ENCODE measurements around the gene CEP170B.
"Not testable (repeated sequence)": the region's sequence is repeated elsewhere in the genome, so short reads cannot be mapped to it uniquely, and the experiment has no call there.

Gene CEP170B

DNA sequence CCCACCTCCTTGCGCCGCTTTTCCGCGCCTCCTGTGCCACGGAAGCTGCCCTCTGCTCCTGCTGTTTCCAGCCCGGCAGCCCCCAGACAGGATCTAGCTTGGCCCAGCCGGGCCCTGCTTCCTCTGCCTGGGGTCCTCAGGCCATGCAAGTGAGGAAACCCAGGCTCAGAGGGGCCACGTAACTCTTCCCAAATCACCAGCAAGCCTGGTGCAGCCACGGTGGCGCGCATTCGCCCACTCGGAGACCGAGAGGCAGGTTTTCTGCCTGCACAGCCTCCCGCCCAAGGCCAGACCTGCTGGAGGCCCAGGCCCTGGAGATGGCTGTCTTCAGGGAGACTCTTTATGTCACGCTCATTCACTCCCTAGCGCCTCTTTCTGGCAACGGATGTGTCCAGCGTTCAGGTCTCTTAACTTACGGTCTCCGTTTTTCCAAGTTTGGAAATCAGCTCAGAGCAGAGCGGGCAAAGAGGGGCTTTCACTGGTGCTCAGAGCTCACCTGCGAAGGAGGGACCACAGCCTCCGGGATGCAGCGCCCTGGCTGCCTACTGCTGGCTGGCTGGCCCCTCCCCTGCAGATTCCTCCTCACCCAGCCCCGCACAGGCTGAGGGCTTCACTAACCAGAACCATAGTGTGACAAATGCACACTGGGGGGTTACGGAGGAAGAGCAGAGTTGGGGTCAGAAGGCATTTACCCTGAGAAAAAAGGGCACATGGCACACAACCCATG lies 20.6 kb upstream of the CEP170B start:
- no peak for DNase-seq

- DNase-seq, result no peak
Observed at GRCh38 chr14:104845033-104845666, 19.9 kb upstream of the CEP170B start.

- DNase-seq, result no peak
Observed at GRCh38 chr14:104845834-104846441, 19.1 kb upstream of the CEP170B start.

DNA sequence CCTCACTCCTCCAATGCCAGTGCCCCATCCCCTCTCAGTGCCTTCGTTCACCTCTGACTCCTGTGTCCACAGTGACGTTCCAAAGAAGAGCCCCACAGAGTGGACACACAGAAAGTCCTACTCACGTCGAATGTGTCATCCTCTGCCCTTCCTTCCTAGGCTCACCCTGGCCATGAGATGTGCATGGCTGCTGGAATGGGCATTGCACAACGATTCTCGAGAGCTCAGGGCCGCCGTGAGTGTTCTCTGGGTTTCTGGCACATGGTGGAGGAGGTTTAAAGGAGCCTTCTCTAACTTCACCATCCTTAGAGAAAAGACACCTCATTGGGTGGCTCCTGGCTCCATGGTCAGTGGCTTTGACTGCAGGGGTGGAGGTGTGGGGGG lies 12.8 kb upstream of the CEP170B start:
- no peak for DNase-seq

GRCh38 chr14:104855532-104856090 lies 9.5 kb upstream of the CEP170B start:
- no peak for DNase-seq

DNA sequence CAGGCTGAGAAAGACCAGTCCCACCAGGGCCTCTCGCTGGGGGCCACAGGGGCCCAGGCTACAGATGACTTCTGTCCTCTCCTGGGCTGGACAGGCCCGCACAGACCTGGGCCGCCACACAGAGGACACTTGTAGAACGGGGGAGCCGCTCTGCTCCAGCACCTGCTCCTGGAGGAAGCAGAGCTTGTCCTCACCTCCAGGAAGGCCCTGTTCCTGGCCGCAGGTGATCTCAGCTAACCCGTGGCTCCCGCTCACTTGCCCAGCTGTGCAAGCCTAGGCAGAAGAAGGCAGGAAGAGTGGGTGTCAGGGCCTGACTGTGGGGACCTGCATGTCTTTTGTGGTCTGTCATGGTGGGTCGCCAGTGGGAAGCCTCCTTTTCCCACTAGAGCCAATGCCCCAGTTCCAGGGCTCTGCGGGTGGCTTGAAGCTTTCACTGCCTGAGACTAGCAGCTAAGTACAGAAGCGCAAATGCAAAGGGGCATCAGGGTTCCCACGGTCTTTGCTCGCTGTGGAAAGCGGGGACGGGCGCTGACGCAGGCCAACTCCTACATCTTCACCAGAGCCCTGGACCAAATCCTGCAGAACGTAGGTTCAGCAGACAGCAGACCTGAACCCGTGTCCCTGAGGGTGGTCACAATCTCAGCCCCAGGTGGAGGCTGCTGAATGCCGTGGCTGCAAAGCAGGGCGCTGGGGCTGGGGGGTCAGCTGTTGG lies 8.8 kb upstream of the CEP170B start:
- DNase-seq, result no peak

- DNase-seq, result no peak
Observed at GRCh38 chr14:104856869-104857860, 7.9 kb upstream of the CEP170B start.

DNA sequence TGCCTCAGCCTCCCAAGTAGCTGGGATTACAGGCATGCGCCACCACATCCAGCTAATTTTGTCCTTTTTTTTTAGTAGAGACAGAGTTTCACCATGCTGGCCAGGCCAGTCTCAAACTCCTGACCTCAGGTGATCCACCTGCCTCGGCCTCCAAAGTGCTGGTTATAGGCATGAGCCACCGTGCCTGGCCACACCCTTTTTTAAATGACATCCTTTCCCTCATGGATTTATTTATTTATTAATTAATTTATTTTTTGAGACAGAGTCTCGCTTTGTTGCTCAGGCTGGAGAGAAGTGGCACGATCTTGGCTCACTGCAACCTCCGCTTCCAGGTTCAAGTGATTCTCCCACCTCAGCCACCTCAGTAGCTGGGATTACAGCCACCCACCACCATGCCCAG lies 7.1 kb upstream of the CEP170B start:
- DNase-seq, result not testable (repeated sequence)

- no peak for DNase-seq
Observed at GRCh38 chr14:104858811-104859426, 6.1 kb upstream of the CEP170B start.

DNA sequence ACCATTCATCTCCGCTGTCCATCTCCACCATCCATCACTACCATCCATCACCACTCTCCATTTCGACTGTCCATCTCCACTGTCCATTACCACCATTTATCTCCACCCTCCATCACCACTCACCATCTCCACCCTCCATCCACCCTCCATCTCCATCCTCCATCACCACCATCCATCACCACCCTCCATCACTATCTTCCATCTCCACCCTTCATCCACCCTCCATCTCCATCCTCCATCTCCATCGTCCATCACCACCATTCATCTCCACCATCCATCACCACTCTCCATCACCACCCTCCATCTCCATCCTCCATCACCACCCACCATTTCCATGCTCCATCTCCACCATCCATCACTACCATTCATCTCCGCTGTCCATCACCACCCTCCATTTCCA lies 5.2 kb upstream of the CEP170B start:
- no peak for DNase-seq

DNA sequence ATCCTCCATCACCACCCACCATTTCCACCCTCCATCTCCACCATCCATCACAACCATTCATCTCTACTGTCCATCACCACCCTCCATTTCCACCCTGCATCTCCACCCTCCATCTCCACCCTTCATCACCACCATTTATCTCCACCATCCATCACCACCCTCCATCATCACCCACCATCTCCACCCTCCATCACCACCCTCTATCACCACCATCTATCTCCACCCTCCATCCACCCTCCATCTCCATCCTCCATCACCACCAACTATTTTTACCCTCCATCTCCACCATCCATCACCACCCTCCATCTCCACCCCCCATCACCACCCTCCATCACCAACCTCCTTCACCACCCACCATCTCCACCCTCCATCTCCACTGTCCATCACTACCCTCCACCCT lies 4.7 kb upstream of the CEP170B start:
- DNase-seq, result no peak

DNA sequence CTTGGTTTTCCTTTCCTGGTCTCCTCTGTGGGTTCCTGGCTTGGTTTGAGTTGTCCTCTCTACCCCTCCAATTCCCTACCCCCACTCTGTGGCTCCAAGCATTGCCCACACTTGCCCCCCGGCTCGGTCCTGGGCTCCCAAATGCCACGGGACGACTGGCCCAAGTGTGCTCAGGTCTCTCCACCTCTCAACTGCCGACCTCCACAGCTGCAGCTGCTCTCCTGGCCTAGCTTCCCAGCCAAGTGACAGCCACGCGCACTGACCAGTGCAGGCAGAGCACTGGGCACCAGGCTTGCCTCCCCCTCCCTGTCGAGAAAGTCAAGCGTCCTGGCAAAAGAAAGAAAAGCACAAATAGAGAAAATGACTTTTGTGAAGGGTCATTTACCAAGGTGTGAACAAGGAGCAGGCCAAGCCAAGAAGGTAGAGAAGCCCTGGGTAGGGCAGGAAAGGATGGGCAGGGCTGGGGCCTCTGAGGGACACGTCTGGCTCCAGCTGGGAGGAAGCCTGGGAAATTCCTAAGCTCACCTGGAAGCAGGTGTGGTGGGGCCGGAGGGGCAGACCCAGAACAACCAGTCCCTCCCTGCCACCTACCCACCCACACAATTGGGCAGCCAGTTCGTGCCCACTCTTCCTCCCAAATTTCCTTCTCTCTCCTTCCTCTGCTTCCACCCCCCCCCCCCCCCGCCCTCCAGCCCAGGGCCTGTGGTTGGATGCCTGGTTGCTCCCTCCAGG lies 1.8 kb upstream of the CEP170B start:
- DNase-seq, result no peak

DNA sequence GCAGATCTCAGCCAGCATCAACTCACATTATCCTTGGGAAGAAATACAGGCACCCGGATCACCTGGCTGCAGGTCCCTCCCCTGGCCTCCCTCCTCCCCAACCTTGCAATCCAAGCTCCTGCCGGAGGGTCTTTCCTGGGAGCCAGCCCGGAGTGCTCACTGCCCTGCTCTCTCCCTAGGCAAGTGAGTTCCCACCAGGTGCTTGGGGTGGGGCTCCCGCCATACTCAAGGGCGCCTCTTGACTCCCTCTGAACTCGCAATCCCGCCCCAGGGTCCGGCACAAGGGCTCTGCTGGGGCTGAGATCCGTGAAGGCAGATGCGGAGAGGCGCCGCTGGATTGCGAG lies 1.2 kb upstream of the CEP170B start:
- no peak for DNase-seq

DNA sequence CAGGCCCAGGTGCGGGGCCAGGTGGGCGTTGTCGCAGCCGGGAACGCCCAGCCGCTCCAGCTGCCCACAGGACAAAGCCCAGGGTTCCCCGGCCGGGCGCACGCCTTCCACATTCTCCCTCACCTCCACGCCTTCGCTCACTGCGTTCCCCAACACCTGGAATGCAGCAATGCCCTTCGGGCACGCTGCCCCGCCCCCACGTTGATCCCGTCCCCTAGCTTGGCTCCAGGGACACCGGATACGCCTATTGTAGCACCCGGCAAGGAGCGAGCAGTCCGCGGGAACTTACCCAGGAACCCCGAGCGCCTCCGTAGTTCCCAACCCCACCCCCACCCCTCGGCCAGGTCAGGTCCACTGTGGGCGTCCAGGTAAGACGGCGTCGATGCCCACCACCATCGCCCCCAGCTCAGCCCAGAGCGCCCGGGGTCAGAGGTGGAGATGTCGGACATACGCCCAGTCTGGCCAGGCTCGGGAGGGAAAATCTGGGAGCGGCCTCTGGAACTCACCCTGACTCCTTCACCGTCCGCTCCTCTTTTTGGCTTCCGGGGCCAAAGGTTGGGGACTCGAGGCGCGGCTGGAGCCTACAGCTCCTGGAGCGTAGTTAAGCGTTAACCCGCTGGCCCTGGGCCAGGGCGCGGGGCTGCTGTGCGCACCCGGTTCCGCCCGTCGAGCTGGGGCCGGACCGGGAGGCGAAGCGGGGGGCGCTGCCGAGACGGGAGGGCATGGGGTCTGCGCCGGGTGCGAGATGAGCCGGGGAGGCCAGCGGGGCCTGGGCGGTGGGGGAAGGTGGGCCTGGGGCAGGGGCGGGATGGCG lies 594 bp upstream of the CEP170B start:
- DNase-seq, result no peak

- no peak for DNase-seq
Observed at GRCh38 chr14:104865631-104866441, 768 bp downstream of the CEP170B start.

GRCh38 chr14:104866451-104867370 lies 1.6 kb downstream of the CEP170B start:
- no peak for DNase-seq

DNA sequence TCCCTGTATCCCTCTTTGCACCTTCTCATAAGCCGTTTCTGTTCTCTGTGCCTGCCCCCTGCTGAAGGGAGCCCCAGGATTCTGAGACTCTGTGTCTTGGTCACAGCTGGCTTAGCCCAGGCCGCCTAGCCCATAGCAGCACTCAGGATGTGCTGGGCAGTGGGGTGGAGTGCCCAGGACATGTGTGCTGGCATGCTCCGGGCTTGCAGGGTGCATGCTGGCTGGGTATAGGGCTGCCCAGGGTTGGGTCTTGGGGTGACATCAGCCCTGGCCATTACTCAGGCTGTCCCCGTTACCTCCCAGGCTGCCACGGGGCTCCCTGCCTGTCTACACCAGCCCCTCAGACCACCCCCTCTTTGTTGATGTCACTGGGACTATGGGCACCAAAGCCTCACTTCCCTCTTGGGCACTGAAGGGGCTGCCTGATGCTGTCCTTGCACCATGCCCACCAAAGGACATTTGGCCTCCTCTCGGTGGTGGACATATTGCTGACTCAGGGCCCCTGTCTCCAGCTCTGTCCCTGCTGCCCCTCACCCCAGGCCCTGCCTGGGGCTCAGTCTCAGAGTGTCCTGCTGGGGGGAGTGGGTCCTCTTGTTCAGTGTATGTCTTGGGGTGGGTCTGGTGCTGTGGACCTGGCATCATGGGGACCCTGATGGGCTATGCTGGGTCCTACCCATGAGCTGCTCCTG lies 2.4 kb downstream of the CEP170B start:
- DNase-seq, result no peak

Measured in SIG-M5 (cell line).